GM21447 (cell line): Measurements from ENCODE around the gene WDR81.
"Not testable (repeated sequence)": the region's sequence is repeated elsewhere in the genome, so short reads cannot be mapped to it uniquely, and the experiment has no call there.

ENCODE experiments used
- ATAC-seq: cut with Tn5 transposase; IDR thresholded peaks from one replicate; pipeline ENCODE4 v1.9.1; 2021; ENCODE audit not compliant: unreplicated experiment

WDR81 gene

GRCh38 chr17:1730326-1731193 lies 6.1 kb downstream of the WDR81 start:
- ATAC-seq: no peak

GRCh38 chr17:1731194-1731506 lies 6.6 kb downstream of the WDR81 start:
- ATAC-seq: no peak

- ATAC-seq: no peak
Observed at GRCh38 chr17:1732241-1732832, 7.8 kb downstream of the WDR81 start.

GRCh38 chr17:1732833-1733321 lies 8.4 kb downstream of the WDR81 start:
- ATAC-seq: no peak

- no peak for ATAC-seq
Observed at GRCh38 chr17:1733759-1734158, 9.3 kb downstream of the WDR81 start.

- no peak for ATAC-seq
Observed at GRCh38 chr17:1735418-1735817, 10.9 kb downstream of the WDR81 start.

- no peak for ATAC-seq
Observed at GRCh38 chr17:1735834-1736347, 11.4 kb downstream of the WDR81 start.

- ATAC-seq: no peak
Observed at GRCh38 chr17:1736348-1737281, 12.1 kb downstream of the WDR81 start.

- no peak for ATAC-seq
Observed at GRCh38 chr17:1737531-1738291, 13.2 kb downstream of the WDR81 start.

GRCh38 chr17:1741899-1742298 lies 17.4 kb downstream of the WDR81 start:
- ATAC-seq: not testable (repeated sequence)

GRCh38 chr17:1742371-1743087 lies 18.0 kb downstream of the WDR81 start, which contains the start of gene SERPINF2:
TSS of gene SERPINF2 (plus strand) at chr17:1742871. CDS start at chr17:1744996, 2,125 bp downstream.
- no peak for ATAC-seq

- ATAC-seq: no peak
Observed at GRCh38 chr17:1743088-1743439, 18.6 kb downstream of the WDR81 start.

- no peak for ATAC-seq
Observed at GRCh38 chr17:1744551-1745512, 20.3 kb downstream of the WDR81 start.

- ATAC-seq: no peak
Observed at GRCh38 chr17:1745513-1746020, 21.1 kb downstream of the WDR81 start.

- no peak for ATAC-seq
Observed at GRCh38 chr17:1746975-1747543, 22.6 kb downstream of the WDR81 start.

GRCh38 chr17:1750628-1751027 lies 26.1 kb downstream of the WDR81 start:
- no peak for ATAC-seq

GRCh38 chr17:1752425-1753262 lies 28.1 kb downstream of the WDR81 start:
- ATAC-seq: no peak
